Keratinocyte (primary cell): ENCODE data around the gene GRIK4. TPM values are rescaled to one million over a fixed set of nuclear protein-coding genes. Genes with fewer than 3 reads are reported as not detected.
A peak's percentile ranks its signal among the peaks of the same experiment; 100 is the strongest.

Source experiments
- DNase-seq: peaks from one replicate; pipeline ENCODE4 v3.0.0-alpha.2; 2011; ENCODE audit warnings: low read depth, missing footprints, low spot score
- FAIRE-seq: peaks from 2 replicates; lab custom pipeline; 2011; peaks lifted over from hg19 to GRCh38; lab: Jason Lieb, UNC
- H2AFZ ChIP-seq: 2 replicates; pipeline ENCODE4 v1.6.0; 2012; ENCODE audit warnings: low read length, control low read depth, inconsistent platforms; ENCODE audit not compliant: control insufficient read depth
- H3K27ac ChIP-seq: 2 replicates; pipeline ENCODE4 v1.5.1; 2011; ENCODE audit warnings: low read length; ENCODE audit not compliant: control insufficient read depth, insufficient read depth
- H3K27me3 ChIP-seq: 3 replicates; pipeline ENCODE4 v1.6.0; 2011; ENCODE audit warnings: low read length; ENCODE audit not compliant: control insufficient read depth, insufficient read depth; ENCODE audit errors: extremely low read depth
- H3K36me3 ChIP-seq, 2 experiments: 2 replicates in 1 of 2; 3 replicates in 1 of 2; pipeline ENCODE4 v1.5.1; 2011; ENCODE audit warnings: low read length in 2 of 2, mild to moderate bottlenecking in 1 of 2; ENCODE audit not compliant: control insufficient read depth in 2 of 2, insufficient read depth in 2 of 2; ENCODE audit errors: extremely low read depth in 1 of 2
- H3K4me1 ChIP-seq: 3 replicates; pipeline ENCODE4 v1.5.1; 2011; ENCODE audit warnings: low read length; ENCODE audit not compliant: control insufficient read depth, insufficient read depth; ENCODE audit errors: extremely low read depth
- H3K4me2 ChIP-seq: 3 replicates; pipeline ENCODE4 v1.6.0; 2011; ENCODE audit warnings: low read depth, low read length; ENCODE audit not compliant: control insufficient read depth, insufficient read depth; ENCODE audit errors: extremely low read depth
- H3K4me3 ChIP-seq, 3 experiments: fragments of 200-600 bp in 1 of 3; sonication (generic) in 1 of 3; 2 replicates in 2 of 3; 3 replicates in 1 of 3; pipeline ENCODE4 v1.5.1; 2011 to 2016; ENCODE audit warnings: low read length in 3 of 3, mild to moderate bottlenecking in 3 of 3, control low read depth in 2 of 3, inconsistent platforms in 1 of 3, low read depth in 1 of 3, mixed read lengths in 1 of 3, mixed run types in 1 of 3, moderate library complexity in 1 of 3; ENCODE audit not compliant: control insufficient read depth in 2 of 3, insufficient read depth in 2 of 3; ENCODE audit errors: extremely low read depth in 1 of 3
- H3K79me2 ChIP-seq: 2 replicates; pipeline ENCODE4 v1.6.0; 2012; ENCODE audit warnings: low read length; ENCODE audit not compliant: control insufficient read depth, insufficient read depth
- H3K9ac ChIP-seq: 3 replicates; pipeline ENCODE4 v1.6.0; 2011; ENCODE audit warnings: low read length; ENCODE audit not compliant: control insufficient read depth, insufficient read depth; ENCODE audit errors: extremely low read depth
- H3K9me1 ChIP-seq: 3 replicates; pipeline ENCODE4 v1.6.0; 2011; ENCODE audit warnings: low read length; ENCODE audit not compliant: control insufficient read depth, insufficient read depth; ENCODE audit errors: extremely low read depth
- H3K9me3 ChIP-seq: 2 replicates; pipeline ENCODE4 v1.5.1; 2012; ENCODE audit warnings: low read depth, low read length; ENCODE audit not compliant: control insufficient read depth
- H4K20me1 ChIP-seq: 3 replicates; pipeline ENCODE4 v1.6.0; 2011; ENCODE audit warnings: low read length; ENCODE audit not compliant: control insufficient read depth, insufficient read depth; ENCODE audit errors: extremely low read depth
- EZH2 ChIP-seq: IDR thresholded peaks from one replicate; pipeline ENCODE4 v1.6.1; 2012; ENCODE audit warnings: inconsistent platforms, mild to moderate bottlenecking, low read length, moderate library complexity
- dilution Hi-C: fragments of 300-500 bp; cut with MboI; formaldehyde crosslinking; loops from one replicate; pipeline ENCODE4 v1.7.0; 2020; ENCODE audit warnings: low sequenced_read_pairs; ENCODE audit not compliant: extremely low pct_ligation_motif_present
- polyA plus RNA-seq, 5 experiments: library from polyadenylated mRNA; depleted of rRNA in 3 of 5; stranded (reverse) in 3 of 5; stranded (forward) in 1 of 5; unstranded in 1 of 5; fragments of >200 nt; gene quantifications; 1 replicate in 1 of 5; 2 replicates in 3 of 5; 3 replicates in 1 of 5; pipeline versions ENCODE4 v1.2.1 to v1.2.3, GENCODE V29; 2011 to 2012; ENCODE audit warnings: missing spikeins in 2 of 5, low read depth in 1 of 5, low replicate concordance in 1 of 5
- TF ChIP-seq, protein P1 (sequence below), 3 experiments: IDR thresholded peaks in 1 of 3; conservative IDR thresholded peaks in 1 of 3; optimal IDR thresholded peaks in 1 of 3; 2 replicates in 2 of 3; 3 replicates in 1 of 3; pipeline versions ENCODE3 to v1.5.1; 2011; ENCODE audit warnings: low read length in 3 of 3, mild to moderate bottlenecking in 3 of 3, moderate library complexity in 2 of 3, control low read depth in 1 of 3, inconsistent platforms in 1 of 3; ENCODE audit not compliant: insufficient read depth in 2 of 3; ENCODE audit errors: extremely low read depth in 1 of 3

The GRIK4 gene
- polyA plus RNA-seq, 1 donor (not counting 4 experiments of a cell fraction or from before 2014, with no cell fraction given): not detected

DNA sequence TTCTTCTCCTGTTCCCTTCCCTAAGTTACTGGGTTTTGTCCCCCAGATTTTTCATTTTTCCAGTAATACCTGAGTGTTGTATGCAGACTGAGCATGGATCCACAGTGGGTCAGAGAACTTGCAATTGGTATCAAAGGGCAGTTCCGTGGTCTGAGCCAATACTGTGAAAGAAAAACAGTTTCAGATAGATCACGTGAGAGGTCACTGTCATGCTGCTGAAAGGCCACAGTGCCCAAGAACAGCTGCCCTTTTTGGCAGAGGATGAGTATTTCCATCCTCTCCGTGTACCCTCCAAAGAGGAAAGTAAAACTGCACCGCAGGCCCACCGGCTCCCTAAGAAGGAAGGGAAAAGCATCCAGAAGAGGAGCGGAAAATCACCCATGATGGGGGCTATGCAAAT, 439.3 kb downstream of the GRIK4 start:
- no peak for TF ChIP-seq EZH2
- TF ChIP-seq, protein P1, sequence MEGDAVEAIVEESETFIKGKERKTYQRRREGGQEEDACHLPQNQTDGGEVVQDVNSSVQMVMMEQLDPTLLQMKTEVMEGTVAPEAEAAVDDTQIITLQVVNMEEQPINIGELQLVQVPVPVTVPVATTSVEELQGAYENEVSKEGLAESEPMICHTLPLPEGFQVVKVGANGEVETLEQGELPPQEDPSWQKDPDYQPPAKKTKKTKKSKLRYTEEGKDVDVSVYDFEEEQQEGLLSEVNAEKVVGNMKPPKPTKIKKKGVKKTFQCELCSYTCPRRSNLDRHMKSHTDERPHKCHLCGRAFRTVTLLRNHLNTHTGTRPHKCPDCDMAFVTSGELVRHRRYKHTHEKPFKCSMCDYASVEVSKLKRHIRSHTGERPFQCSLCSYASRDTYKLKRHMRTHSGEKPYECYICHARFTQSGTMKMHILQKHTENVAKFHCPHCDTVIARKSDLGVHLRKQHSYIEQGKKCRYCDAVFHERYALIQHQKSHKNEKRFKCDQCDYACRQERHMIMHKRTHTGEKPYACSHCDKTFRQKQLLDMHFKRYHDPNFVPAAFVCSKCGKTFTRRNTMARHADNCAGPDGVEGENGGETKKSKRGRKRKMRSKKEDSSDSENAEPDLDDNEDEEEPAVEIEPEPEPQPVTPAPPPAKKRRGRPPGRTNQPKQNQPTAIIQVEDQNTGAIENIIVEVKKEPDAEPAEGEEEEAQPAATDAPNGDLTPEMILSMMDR (optimal IDR thresholded peaks at IDR 0.05 in 1 of 3, IDR thresholded peaks at IDR 0.05 in 1 of 3, conservative IDR thresholded peaks at IDR 0.05 in 1 of 3; ENCODE audit: extremely low read depth in 1 of 3, insufficient read depth in 2 of 3, low read length in 3 of 3): no peak
- H3K79me2 ChIP-seq: no peaks in the 10 kb centered on the region
- no peak overlapping the region for H3K4me3 ChIP-seq
- no peaks in the 10 kb centered on the region for H4K20me1 ChIP-seq
- H3K27me3 ChIP-seq: no peaks in the 10 kb centered on the region
- dilution Hi-C loops: no loop called here
- no peak overlapping the region for H3K9ac ChIP-seq
- no peak overlapping the region for H3K27ac ChIP-seq
- DNase-seq (no peak), FAIRE-seq (no peak)
- no peak overlapping the region for H3K4me2 ChIP-seq
- no peaks in the 10 kb centered on the region for H3K9me3 ChIP-seq
- H3K36me3 ChIP-seq: no peaks in the 10 kb centered on the region
- no peaks in the 10 kb centered on the region for H3K9me1 ChIP-seq
- H3K4me1 ChIP-seq: peaks cover 4% of the 10 kb centered on the region
- H2AFZ ChIP-seq: no peak overlapping the region

- TF ChIP-seq EZH2: no peak
- TF ChIP-seq, protein P1 (optimal IDR thresholded peaks at IDR 0.05 in 1 of 3, IDR thresholded peaks at IDR 0.05 in 1 of 3, conservative IDR thresholded peaks at IDR 0.05 in 1 of 3; ENCODE audit: extremely low read depth in 1 of 3, insufficient read depth in 2 of 3, low read length in 3 of 3): peak; percentile 53 to 90 (median 83)
- FAIRE-seq (peak; percentile 29), DNase-seq (peak; percentile 11)
- no peak overlapping the region for H3K9ac ChIP-seq
- H3K9me1 ChIP-seq: no peaks in the 10 kb centered on the region
- H3K36me3 ChIP-seq: no peaks in the 10 kb centered on the region
- H3K27me3 ChIP-seq: no peaks in the 10 kb centered on the region
- no peak overlapping the region for H3K27ac ChIP-seq
- peaks cover 10% of the 10 kb centered on the region for H3K4me1 ChIP-seq
- H4K20me1 ChIP-seq: no peaks in the 10 kb centered on the region
- peak overlapping the region; percentile 31 for H3K4me2 ChIP-seq
- no peaks in the 10 kb centered on the region for H3K79me2 ChIP-seq
- H2AFZ ChIP-seq: peak overlapping the region; percentile 64
- H3K4me3 ChIP-seq: no peak overlapping the region
- dilution Hi-C loops: no loop called here
- no peaks in the 10 kb centered on the region for H3K9me3 ChIP-seq
Measured at GRCh38 chr11:120952461-120953434, 441.2 kb downstream of the GRIK4 start.
